GM19467 (cell line): ENCODE data around the gene RHOJ.
A peak's percentile ranks its signal among the peaks of the same experiment; 100 is the strongest.
"Not testable (repeated sequence)": the region's sequence is repeated elsewhere in the genome, so short reads cannot be mapped to it uniquely, and the experiment has no call there.

Source experiments
- ATAC-seq: cut with Tn5 transposase; IDR thresholded peaks from one replicate; pipeline ENCODE4 v1.9.1; 2021; ENCODE audit warnings: mild to moderate bottlenecking, moderate library complexity; ENCODE audit not compliant: unreplicated experiment

RHOJ gene

GRCh38 chr14:63262446-63262845 is 58.2 kb downstream of the RHOJ start:
- ATAC-seq: no peak

DNA sequence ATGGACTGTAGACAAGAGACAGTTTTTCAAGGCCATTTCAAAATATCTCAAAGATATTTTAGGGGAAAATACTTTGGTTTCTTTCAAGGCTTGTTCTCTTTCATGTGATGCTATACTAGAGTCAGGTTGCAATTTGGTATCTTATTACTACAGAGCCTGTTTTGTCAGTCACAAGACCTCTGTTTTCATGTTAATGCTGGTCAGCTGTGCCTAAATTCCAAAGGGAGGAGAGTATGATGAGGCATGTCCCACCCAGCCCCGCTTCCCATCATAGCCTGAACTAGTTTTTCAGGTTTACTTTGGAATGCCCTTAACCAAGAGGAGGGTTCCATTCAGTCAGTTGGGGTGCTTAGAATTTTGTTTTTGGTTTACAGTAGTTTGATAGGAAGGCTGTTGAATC is 61.9 kb downstream of the RHOJ start:
- ATAC-seq: no peak

- ATAC-seq: no peak
These were observed 62.9 kb downstream of the RHOJ start for GRCh38 chr14:63267171-63267570.

- no peak for ATAC-seq
These were observed 64.5 kb downstream of the RHOJ start for GRCh38 chr14:63268771-63269170.

DNA sequence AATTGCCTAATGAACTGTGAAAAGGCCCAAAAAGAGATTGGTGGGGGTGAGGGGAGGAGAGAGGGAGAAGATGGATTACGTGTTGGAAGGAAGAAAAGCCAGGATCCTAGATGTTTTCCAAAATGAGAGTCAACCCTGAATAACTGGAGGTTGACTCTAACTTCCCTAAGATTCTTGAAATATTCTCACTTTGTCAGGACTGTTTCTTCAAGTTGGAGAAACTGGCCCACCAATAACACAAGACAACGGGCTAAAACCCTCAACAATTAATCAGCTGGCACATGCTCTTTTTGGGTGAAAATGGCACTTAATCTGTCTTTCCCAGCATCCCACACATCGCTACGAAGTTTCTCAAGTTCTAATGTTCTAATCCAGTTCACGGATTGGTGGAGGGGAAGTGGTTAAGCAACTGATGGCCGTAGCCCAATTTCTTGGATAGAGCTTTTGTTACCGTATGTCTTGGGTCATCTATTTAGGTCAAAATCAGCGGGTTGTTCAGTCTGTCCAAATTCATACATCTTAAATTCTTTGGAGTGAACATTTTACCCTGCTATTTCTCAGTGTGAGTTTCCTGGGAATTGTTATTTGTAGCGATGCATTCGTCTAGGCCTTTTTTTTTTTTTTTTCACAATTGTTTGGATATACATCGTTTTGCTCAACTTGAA is 65.5 kb downstream of the RHOJ start:
- no peak for ATAC-seq

GRCh38 chr14:63273129-63273528 is 68.9 kb downstream of the RHOJ start:
- ATAC-seq: no peak

DNA sequence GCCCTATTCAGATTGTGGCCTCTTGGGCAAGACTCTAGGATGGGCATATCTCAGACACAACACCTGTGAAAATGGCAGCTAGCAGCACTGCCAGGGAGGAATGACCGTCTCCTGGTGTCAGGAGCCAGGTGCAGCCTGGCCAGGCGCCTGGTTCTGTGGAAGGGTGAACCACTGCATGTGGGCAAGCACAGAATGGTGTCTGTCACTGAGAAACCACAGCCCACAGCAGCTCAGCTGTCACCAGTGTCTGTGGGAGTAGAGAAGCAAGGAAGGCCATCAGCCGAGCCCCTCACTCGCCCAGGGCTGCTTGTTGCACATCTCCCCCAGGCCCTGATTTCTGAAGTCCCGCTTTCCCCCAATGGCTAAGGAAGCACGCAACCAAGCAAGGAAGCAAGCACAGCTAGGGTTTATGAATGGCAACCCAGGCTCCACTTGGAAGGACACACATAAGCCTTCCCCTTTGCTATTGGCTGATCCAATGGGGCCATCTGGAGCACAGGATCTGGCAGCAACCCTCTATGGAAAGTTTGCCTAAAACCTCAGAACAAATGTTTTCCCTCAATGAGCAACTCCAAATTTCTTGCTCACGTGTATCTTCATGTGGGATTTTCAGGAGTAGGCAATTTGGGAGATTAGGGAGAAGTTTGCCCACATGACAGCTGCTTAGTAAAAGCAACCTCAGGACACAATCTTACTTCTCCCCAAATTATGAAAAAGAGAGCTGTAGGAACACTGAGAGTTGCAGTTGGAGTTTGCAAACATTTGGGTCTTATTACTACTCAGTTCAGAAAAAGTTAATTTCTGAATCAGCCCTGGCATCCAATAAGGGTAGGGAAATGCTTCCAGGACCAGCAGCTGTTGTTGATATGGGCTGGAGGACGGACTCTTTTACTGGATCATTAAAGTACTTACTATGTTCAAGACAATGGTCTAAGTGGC is 69.7 kb downstream of the RHOJ start:
- ATAC-seq: no peak

GRCh38 chr14:63275611-63276010 is 71.4 kb downstream of the RHOJ start:
- ATAC-seq: no peak

DNA sequence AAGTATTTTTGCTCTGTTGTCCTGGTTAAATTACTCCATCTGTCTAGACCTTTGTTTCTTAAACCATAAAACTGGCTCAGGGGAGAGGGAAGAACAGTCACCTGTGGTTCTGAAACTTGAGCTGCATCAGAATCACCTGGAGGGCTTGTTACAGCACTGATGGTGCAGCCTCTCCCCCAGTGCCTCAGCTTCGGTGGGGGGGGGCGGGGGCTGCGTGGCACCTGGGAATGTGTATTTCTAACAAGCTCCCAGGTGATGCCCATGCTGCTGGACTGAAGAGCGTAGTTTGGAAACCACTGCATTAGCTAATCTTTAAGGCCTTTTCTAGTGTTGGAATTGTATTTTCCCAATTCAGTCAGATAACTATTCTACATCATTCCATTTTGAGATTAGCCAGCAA is 71.8 kb downstream of the RHOJ start:
- no peak for ATAC-seq

- peak; percentile 67 for ATAC-seq
These were observed 72.5 kb downstream of the RHOJ start for GRCh38 chr14:63276492-63277342.

GRCh38 chr14:63277591-63278183 is 73.4 kb downstream of the RHOJ start:
- no peak for ATAC-seq

- ATAC-seq: not testable (repeated sequence)
These were observed 75.7 kb downstream of the RHOJ start for GRCh38 chr14:63279933-63280332.

DNA sequence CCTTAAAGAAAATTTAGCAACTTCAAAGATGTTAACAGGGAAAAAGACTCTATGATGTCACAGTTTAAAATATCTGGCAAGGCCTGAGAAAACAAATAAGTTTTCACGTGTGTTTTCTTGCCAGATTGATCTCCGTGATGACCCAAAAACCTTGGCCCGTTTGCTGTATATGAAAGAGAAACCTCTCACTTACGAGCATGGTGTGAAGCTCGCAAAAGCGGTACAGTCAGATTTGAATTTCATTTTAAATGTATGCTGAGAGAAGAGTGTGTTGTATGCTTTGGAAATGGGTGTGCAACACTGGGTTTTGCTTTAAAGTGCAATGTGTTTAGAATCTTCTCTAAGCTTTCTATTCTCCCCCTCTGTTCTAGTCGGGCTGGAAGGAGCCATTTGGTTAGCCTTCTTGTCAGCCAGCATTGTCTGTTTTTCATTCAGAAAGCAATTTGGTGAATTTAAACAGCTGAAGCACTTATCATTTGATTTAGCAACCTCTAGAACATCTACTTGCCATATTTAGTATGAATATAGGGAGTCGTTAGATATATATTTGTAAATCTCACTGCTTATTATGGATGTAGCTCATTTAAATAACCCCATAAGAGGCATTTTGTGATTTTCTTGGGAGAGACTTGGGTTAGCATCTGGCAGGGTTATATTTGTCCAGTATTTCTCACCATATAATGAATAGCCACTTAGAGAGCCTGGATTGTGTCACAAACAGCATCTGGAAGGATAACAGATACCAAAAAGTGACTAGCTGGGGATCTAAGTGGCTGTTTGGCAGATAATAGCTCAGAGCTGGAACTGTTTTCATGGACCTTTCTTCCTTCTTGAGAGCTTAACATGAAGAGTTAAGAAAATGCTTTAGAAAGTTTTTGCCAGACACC is 79.0 kb downstream of the RHOJ start:
- peak; percentile 79 for ATAC-seq

DNA sequence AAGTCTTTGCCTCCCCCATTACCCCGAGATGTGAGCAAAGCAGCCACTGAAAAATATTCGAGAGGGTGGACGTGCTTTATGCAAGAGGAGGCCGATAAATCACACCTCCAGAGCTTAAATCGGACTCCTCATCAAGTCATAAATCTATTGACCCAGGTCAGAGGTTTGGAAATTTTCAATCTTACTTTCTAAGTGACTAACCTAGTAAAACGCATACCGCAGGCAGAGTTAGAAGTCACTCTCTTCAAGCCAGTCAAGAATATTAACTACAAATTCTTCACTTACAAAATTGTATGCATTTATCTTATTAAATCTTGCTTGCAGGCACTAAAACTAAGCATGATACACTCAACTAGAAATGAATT is 79.6 kb downstream of the RHOJ start:
- no peak for ATAC-seq

DNA sequence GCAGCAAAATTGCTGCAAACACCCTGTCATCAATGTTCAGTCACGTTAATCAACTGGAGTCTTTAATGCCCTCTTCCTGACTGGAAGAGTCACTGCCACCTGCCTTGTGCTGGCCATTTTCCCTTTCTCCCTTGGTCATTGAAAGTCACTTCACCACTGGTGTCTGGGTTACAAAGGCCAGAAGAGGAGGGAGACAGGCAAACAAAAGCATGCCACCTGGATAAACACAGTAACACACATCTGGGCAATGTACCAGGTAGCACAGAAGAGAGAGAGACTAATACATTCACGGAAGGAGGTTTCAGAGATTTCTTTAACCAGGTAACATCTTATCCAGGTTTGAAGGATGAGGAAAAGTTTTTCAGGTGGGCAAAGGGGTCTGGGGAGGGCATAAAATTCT is 81.8 kb downstream of the RHOJ start:
- no peak for ATAC-seq

- ATAC-seq: no peak
These were observed 83.6 kb downstream of the RHOJ start for GRCh38 chr14:63287666-63288483.

DNA sequence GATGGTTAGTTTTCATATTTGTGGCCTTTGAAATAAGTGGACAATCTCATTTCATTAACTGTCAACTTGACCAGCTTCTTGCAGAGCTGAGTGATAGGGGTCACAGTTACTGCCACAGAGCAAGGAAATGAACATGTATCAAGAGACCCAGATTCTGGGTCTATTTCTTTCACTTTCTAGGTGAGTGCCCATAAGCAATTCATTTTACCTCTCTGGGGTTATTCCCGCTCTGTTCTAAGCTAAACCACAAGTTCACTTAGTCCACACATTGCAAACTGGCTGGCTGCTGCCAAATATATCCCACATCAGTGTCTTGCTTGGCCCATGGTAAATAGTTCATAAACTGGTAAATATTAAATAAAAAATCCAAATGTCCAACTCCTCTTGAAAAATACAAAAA is 84.6 kb downstream of the RHOJ start:
- no peak for ATAC-seq

DNA sequence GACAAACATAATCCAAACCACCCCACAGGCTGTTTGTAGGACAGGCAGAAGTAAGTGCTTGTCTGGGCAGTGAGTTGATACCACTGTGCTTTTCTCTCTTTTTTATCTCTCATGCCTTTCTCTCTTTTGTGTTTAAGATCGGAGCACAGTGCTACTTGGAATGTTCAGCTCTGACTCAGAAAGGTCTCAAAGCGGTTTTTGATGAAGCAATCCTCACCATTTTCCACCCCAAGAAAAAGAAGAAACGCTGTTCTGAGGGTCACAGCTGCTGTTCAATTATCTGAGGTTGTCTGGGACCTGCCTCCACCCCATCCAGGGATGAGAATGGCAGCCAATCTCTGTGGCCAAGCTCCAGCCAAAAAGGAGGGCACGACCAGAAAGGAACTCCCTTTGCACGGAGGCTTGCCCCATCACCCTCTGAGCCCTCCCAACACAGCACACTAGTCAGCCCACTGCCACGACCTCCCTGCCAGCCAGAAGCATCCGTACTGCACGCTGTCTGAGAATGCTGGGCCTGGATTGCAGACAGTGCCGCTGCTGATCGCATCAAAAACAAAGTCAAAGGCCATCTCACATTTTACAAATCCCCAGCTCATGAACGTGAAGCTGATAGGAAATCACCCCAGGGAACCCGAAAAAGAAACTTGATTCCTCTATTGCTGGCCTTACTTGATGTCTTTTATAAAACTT is 86.6 kb downstream of the RHOJ start:
- ATAC-seq: no peak

DNA sequence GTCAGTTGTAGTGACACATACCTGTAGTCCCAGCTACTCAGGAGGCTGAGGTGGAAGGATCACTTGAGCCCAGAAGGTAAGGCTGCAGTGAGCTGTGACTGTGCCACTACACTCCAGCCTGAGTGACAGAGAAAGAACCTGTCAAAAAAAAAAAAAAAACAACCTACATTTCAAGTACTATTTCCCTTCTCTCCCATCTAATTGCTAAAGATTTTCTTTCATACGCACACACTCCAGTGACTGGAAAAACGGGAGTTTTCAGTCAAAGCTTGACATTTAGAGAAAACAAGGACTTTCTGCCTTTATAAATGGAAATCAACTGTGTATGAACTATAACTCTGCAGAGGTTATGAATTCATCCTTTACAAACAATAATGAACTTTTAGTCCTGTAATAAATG is 88.6 kb downstream of the RHOJ start:
- ATAC-seq: no peak
